ENCODE results near the gene TUBA4A.

DNA sequence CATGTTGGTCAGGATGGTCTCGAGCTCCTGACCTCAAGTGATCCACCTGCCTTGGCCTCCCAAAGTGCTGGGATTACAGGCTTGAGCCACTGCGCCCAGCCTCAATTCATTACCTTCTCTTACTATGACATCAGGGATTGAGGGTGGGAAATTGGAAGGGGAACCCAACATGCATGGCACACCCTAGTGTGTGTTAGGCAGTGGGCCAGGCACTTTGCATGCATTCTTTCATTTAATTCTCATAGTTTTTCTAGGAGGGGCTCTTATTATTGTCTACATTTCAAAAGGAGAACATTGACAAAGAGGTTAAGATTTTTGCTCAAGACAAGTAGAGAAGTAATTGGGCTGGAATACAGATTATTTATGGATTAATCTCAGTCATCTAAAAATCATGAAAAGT, 14.6 kb upstream of the TUBA4A start:
- TF ChIP-seq, protein P1, sequence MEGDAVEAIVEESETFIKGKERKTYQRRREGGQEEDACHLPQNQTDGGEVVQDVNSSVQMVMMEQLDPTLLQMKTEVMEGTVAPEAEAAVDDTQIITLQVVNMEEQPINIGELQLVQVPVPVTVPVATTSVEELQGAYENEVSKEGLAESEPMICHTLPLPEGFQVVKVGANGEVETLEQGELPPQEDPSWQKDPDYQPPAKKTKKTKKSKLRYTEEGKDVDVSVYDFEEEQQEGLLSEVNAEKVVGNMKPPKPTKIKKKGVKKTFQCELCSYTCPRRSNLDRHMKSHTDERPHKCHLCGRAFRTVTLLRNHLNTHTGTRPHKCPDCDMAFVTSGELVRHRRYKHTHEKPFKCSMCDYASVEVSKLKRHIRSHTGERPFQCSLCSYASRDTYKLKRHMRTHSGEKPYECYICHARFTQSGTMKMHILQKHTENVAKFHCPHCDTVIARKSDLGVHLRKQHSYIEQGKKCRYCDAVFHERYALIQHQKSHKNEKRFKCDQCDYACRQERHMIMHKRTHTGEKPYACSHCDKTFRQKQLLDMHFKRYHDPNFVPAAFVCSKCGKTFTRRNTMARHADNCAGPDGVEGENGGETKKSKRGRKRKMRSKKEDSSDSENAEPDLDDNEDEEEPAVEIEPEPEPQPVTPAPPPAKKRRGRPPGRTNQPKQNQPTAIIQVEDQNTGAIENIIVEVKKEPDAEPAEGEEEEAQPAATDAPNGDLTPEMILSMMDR (IDR thresholded peaks at IDR 0.05 in 2 of 3, conservative IDR thresholded peaks at IDR 0.05 in 1 of 3; ENCODE audit: insufficient read depth in 2 of 3, low read depth in 1 of 3, low read length in 3 of 3), result no peak
- TF ChIP-seq ZNF561 (CRISPR knock-in tag; conservative IDR thresholded peaks at IDR 0.05) (no peak), ZNF696 (CRISPR knock-in tag; conservative IDR thresholded peaks at IDR 0.05) (no peak), POLR2A (conservative IDR thresholded peaks at IDR 0.05) (no peak), HNRNPUL1 (IDR thresholded peaks at IDR 0.05; ENCODE audit: low read length) (no peak), FOS (IDR thresholded peaks at IDR 0.05; ENCODE audit: extremely low read depth, insufficient read length) (no peak)
- TF ChIP-seq, protein P2, sequence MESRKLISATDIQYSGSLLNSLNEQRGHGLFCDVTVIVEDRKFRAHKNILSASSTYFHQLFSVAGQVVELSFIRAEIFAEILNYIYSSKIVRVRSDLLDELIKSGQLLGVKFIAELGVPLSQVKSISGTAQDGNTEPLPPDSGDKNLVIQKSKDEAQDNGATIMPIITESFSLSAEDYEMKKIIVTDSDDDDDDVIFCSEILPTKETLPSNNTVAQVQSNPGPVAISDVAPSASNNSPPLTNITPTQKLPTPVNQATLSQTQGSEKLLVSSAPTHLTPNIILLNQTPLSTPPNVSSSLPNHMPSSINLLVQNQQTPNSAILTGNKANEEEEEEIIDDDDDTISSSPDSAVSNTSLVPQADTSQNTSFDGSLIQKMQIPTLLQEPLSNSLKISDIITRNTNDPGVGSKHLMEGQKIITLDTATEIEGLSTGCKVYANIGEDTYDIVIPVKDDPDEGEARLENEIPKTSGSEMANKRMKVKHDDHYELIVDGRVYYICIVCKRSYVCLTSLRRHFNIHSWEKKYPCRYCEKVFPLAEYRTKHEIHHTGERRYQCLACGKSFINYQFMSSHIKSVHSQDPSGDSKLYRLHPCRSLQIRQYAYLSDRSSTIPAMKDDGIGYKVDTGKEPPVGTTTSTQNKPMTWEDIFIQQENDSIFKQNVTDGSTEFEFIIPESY (CRISPR knock-in tag; IDR thresholded peaks at IDR 0.05), result no peak
